K562 (cell line): ENCODE measurements around the gene ARPC2. TPM values are rescaled to one million over a fixed set of nuclear protein-coding genes. Genes with fewer than 3 reads are reported as not detected.

ENCODE experiments used
- ATAC-seq: fragments of 200-7000 bp; cut with Tn5 transposase; 3 replicates; pipeline ENCODE4 v1.9.1; 2020; ENCODE audit warnings: moderate library complexity
- BruUV-seq: library from RNA; stranded (reverse); fragments of 400-500 nt; replicated peaks from 2 replicates; lab custom pipeline; 2021; lab: Mats Ljungman, UMichigan
- CTCF ChIA-PET: fragments of 300-600 bp; formaldehyde crosslinking; extraction: SDS; loops from one replicate; lab custom pipeline; 2021; ENCODE audit warnings: low intra/inter-chr PET ratio; lab: Yijun Ruan, JAX
- POLR2A ChIA-PET: fragments of 300-600, 350-650 bp; sonication (Branson Sonifier 250); formaldehyde crosslinking; extraction: SDS; loops from one replicate; lab custom pipeline; 2021; ENCODE audit warnings: antibody characterized with exemption, inconsistent platforms; lab: Yijun Ruan, JAX
- DNase-seq, 4 experiments: peaks; one replicate each; pipeline versions ENCODE4 v3.0.0 to v3.0.0-alpha.2; 2011 to 2018; ENCODE audit warnings: low spot score in 3 of 4, mixed read lengths in 3 of 4; ENCODE audit errors: extremely low read depth in 1 of 4
- FAIRE-seq: peaks from 2 replicates; lab custom pipeline; 2011; peaks lifted over from hg19 to GRCh38; lab: Jason Lieb, UNC
- H2AFZ ChIP-seq: 2 replicates; pipeline ENCODE4 v1.6.0; 2011; ENCODE audit warnings: low read depth, low read length, control low read depth, inconsistent platforms
- H3K27ac ChIP-seq: fragments of 200-600 bp; 3 replicates; pipeline ENCODE4 v1.8.0; 2011; ENCODE audit warnings: low read depth, mild to moderate bottlenecking, control low read depth, inconsistent platforms, low read length, moderate library complexity, mixed read lengths; ENCODE audit errors: extremely low read depth
- H3K27me3 ChIP-seq, 2 experiments: fragments of 300-600 bp in 1 of 2; 2 replicates in 1 of 2; 3 replicates in 1 of 2; pipeline versions ENCODE4 v1.6.0 to v1.8.0; 2011; ENCODE audit warnings: inconsistent platforms in 2 of 2, low read length in 2 of 2, mild to moderate bottlenecking in 1 of 2, mixed read lengths in 1 of 2, moderate library complexity in 1 of 2; ENCODE audit not compliant: control insufficient read depth in 2 of 2, insufficient read depth in 2 of 2
- H3K36me3 ChIP-seq: fragments of 300-600 bp; 3 replicates; pipeline ENCODE4 v1.8.0; 2011; ENCODE audit warnings: mild to moderate bottlenecking, low read length, inconsistent platforms; ENCODE audit not compliant: control insufficient read depth, insufficient read depth
- H3K4me1 ChIP-seq, 2 experiments: fragments of 200-600 bp in 1 of 2; replicated peaks in 1 of 2; 2 replicates in 1 of 2; 3 replicates in 1 of 2; pipeline versions ENCODE4 v1.5.1 to v1.8.0; 2011; ENCODE audit warnings: inconsistent platforms in 2 of 2, low read length in 2 of 2, mild to moderate bottlenecking in 1 of 2, mixed read lengths in 1 of 2, moderate library complexity in 1 of 2; ENCODE audit not compliant: control insufficient read depth in 2 of 2, insufficient read depth in 2 of 2
- H3K4me2 ChIP-seq: 2 replicates; pipeline ENCODE4 v1.6.1; 2011; ENCODE audit warnings: low read length, control low read depth, inconsistent platforms, mixed read lengths; ENCODE audit not compliant: insufficient read depth
- H3K4me3 ChIP-seq: fragments of 200-600 bp; sonication (generic), shearing (Covaris generic); 2 replicates; pipeline ENCODE4 v1.5.1; 2016; ENCODE audit warnings: control low read depth, inconsistent platforms
- H3K79me2 ChIP-seq: fragments of 200-600 bp; 3 replicates; pipeline ENCODE4 v1.8.0; 2011; ENCODE audit warnings: low read length, inconsistent platforms; ENCODE audit not compliant: control insufficient read depth, insufficient read depth
- H3K9ac ChIP-seq, 2 experiments: 2 replicates each; pipeline versions ENCODE4 v1.6.0 to v1.6.1; 2011; ENCODE audit warnings: low read depth in 2 of 2, low read length in 2 of 2, control low read depth in 1 of 2, inconsistent platforms in 1 of 2, mild to moderate bottlenecking in 1 of 2, mixed read lengths in 1 of 2; ENCODE audit not compliant: insufficient read depth in 1 of 2
- H3K9me1 ChIP-seq: one replicate; pipeline ENCODE4 v1.6.0; 2011; ENCODE audit warnings: inconsistent platforms, mild to moderate bottlenecking, low read length, moderate library complexity; ENCODE audit not compliant: control insufficient read depth, insufficient read depth
- H3K9me3 ChIP-seq: replicated peaks from 2 replicates; pipeline ENCODE4 v1.5.1; 2011; ENCODE audit warnings: low read depth, low read length, inconsistent platforms; ENCODE audit not compliant: control insufficient read depth, insufficient read depth
- H4K20me1 ChIP-seq: replicated peaks from 2 replicates; pipeline ENCODE4 v1.6.1; 2011; ENCODE audit warnings: low read length, inconsistent platforms, mixed read lengths; ENCODE audit not compliant: control insufficient read depth, insufficient read depth
- CREM ChIP-seq: IDR thresholded peaks from 2 replicates; pipeline ENCODE4 v1.6.1; 2014; ENCODE audit warnings: antibody characterized with exemption, low read depth
- FIP1L1 ChIP-seq: fragments of 200-400 bp; formaldehyde crosslinking; IDR thresholded peaks from 2 replicates; pipeline ENCODE4 v1.6.1; 2018; ENCODE audit warnings: mild to moderate bottlenecking, low read depth, low read length; ENCODE audit not compliant: poor library complexity, severe bottlenecking
- TRIM24 ChIP-seq, 2 experiments: fragments of 450-650 bp; IDR thresholded peaks; 2 replicates each; pipeline ENCODE4 v1.6.1; 2016
- XRCC3 ChIP-seq: fragments of 450-650 bp; IDR thresholded peaks from 2 replicates; pipeline ENCODE4 v1.6.1; 2017; ENCODE audit warnings: mild to moderate bottlenecking, moderate library complexity
- ZC3H4 ChIP-seq: sonication (generic); formaldehyde crosslinking; IDR thresholded peaks from 2 replicates; pipeline ENCODE4 v1.9.0; 2021; ENCODE audit warnings: missing genetic modification reagents, borderline replicate concordance
- ZFPM2 ChIP-seq: fragments of 250-450 bp; sonication (Bioruptor Pico); IDR thresholded peaks from 2 replicates; pipeline ENCODE4 v1.5.1; 2022; ENCODE audit warnings: mild to moderate bottlenecking
- ZNF699 ChIP-seq: fragments of 250-450 bp; sonication (Bioruptor Pico); IDR thresholded peaks from 2 replicates; pipeline ENCODE4 v1.8.0; 2021; ENCODE audit warnings: mild to moderate bottlenecking, moderate library complexity; ENCODE audit not compliant: insufficient replicate concordance
- WGBS: fragments of 100-300 bp; shearing (Covaris generic); methylation state at CpG from one replicate; pipeline ENCODE4 v1.1.6; 2016; ENCODE audit warnings: low coverage, mixed read lengths; ENCODE audit not compliant: insufficient coverage; ENCODE audit errors: missing lambda C conversion rate; 5-methylcytosine and 5-hydroxymethylcytosine counted together
- in situ Hi-C: fragments of 300-500 bp; cut with MboI; formaldehyde crosslinking; loops from 4 replicates; pipeline ENCODE4 v1.15.0; 2018; ENCODE audit warnings: inconsistent platforms, mixed read lengths
- intact Hi-C: fragments of 100-400 bp; cut with micrococcal nuclease; formaldehyde crosslinking; loops from 2 replicates; pipeline ENCODE4 v1.14.2; 2022
- polyA plus RNA-seq, 8 experiments: library from polyadenylated mRNA; depleted of rRNA in 4 of 8; stranded (reverse) in 5 of 8; unstranded in 3 of 8; fragments of >200 nt; fragmentation: Nextera tagmentation in 2 of 8; fragmentation: Illumina TruSeq in 1 of 8; extraction: Ambion mirVana in 2 of 8; extraction: Trizol in 1 of 8; gene quantifications; 2 replicates each; pipeline versions ENCODE4 v1.2.1 to v1.2.3, GENCODE V29; 2011 to 2014; ENCODE audit warnings: inconsistent platforms in 1 of 8, missing spikeins in 1 of 8
- total RNA-seq, 7 experiments: library from RNA; depleted of rRNA in 6 of 7; stranded (reverse); fragments of >200 nt in 6 of 7; fragmentation: Illumina TruSeq in 2 of 7; extraction: Trizol in 2 of 7; gene quantifications; 2 replicates each; pipeline versions ENCODE4 v1.2.1 to v1.2.3, GENCODE V29; 2011 to 2021; ENCODE audit warnings: low replicate concordance in 1 of 7

Gene ARPC2
- total and polyA plus RNA-seq, 9 of the 15 experiments (the other 6 are each of a cell fraction or from before 2014, with no cell fraction given): 81.9 to 187 (median 103) TPM

GRCh38 chr2:218266316-218266979 lies 49.5 kb downstream of the ARPC2 start:
- Histone ChIP-seq H3K27me3 (no peaks in the 10 kb centered on the region), H2AFZ (no peak overlapping the region), H3K27ac (no peak overlapping the region), H3K9me3 (no peaks in the 10 kb centered on the region), H3K9ac (no peak overlapping the region; a peak in 1 of 4 replicates), H3K4me2 (no peak overlapping the region), H3K4me3 (no peak overlapping the region), H3K79me2 (peaks cover 22% of the 10 kb centered on the region), H3K36me3 (peaks cover 39% of the 10 kb centered on the region; the same call in 2 of the 3 replicates), H3K4me1 (peaks cover 4 to 23% of the 10 kb centered on the region in 2 experiments; a peak in 3 of 5 replicates), H3K9me1 (no peaks in the 10 kb centered on the region), H4K20me1 (0 out of 2 replicates have a peak, but pooled peaks cover 3% of the 10 kb centered on the region)
- intact Hi-C loops: no loop called here
- TF ChIP-seq XRCC3 (no peak), FIP1L1 (no peak), CREM (no peak), TRIM24 (IDR thresholded peaks at IDR 0.05) (no peak), ZC3H4 (CRISPR knock-in tag) (no peak), ZNF699 (CRISPR knock-in tag) (no peak), ZFPM2 (CRISPR knock-in tag) (no peak)
- ATAC-seq (no peak), DNase-seq (no peak), FAIRE-seq (no peak)
- in situ Hi-C loops: no loop called here
- WGBS: 95% methylated on average over 9 of the region's 15 CpGs
- BruUV-seq: no TSS peak
- POLR2A ChIA-PET: interaction anchor here (0.6 kb wide), 2 partner anchors 53 to 129 kb away, joined by 3 read pairs; no protein-coding TSS in a partner anchor
- CTCF ChIA-PET: no interaction called here
